ENCODE data around the gene STIP1. TPM values are rescaled to one million over a fixed set of nuclear protein-coding genes. Genes with fewer than 3 reads are reported as not detected.

STIP1 gene
- polyA plus RNA-seq, 1 donor, result 109 TPM

GRCh38 chr11:64178951-64179639 is 6.9 kb upstream of the STIP1 start:
- H3K27ac ChIP-seq (ENCODE audit: low read length), result no peak overlapping the region
- WGBS (ENCODE audit: insufficient coverage, low lambda C conversion rate), result 93% methylated on average over 3 of the region's 12 CpGs
- no peak overlapping the region for H3K4me3 ChIP-seq (ENCODE audit: low read length)
- H3K9me3 ChIP-seq (ENCODE audit: control insufficient read depth, low read depth, low read length), result no peaks in the 10 kb centered on the region
- no peak for DNase-seq
- H3K4me1 ChIP-seq (ENCODE audit: control insufficient read depth, insufficient read depth, low read length), result peaks cover 18% of the 10 kb centered on the region
- no peaks in the 10 kb centered on the region for H3K36me3 ChIP-seq (ENCODE audit: control insufficient read depth, insufficient read depth, low read length)
- no peaks in the 10 kb centered on the region for H3K27me3 ChIP-seq (ENCODE audit: control insufficient read depth, insufficient read depth, low read length)

- peak overlapping the region; percentile 50 for H3K27ac ChIP-seq (ENCODE audit: low read length)
- no peaks in the 10 kb centered on the region for H3K27me3 ChIP-seq (ENCODE audit: control insufficient read depth, insufficient read depth, low read length)
- H3K4me1 ChIP-seq (ENCODE audit: control insufficient read depth, insufficient read depth, low read length), result peaks cover 29% of the 10 kb centered on the region
- H3K4me3 ChIP-seq (ENCODE audit: low read length), result no peak overlapping the region
- H3K36me3 ChIP-seq (ENCODE audit: control insufficient read depth, insufficient read depth, low read length), result no peaks in the 10 kb centered on the region
- WGBS (ENCODE audit: insufficient coverage, low lambda C conversion rate), result no CpG with 5 or more reads among the region's 5 CpGs
- no peak for DNase-seq
- H3K9me3 ChIP-seq (ENCODE audit: control insufficient read depth, low read depth, low read length), result no peaks in the 10 kb centered on the region
Measured at GRCh38 chr11:64180891-64181290, 5.1 kb upstream of the STIP1 start.

DNA sequence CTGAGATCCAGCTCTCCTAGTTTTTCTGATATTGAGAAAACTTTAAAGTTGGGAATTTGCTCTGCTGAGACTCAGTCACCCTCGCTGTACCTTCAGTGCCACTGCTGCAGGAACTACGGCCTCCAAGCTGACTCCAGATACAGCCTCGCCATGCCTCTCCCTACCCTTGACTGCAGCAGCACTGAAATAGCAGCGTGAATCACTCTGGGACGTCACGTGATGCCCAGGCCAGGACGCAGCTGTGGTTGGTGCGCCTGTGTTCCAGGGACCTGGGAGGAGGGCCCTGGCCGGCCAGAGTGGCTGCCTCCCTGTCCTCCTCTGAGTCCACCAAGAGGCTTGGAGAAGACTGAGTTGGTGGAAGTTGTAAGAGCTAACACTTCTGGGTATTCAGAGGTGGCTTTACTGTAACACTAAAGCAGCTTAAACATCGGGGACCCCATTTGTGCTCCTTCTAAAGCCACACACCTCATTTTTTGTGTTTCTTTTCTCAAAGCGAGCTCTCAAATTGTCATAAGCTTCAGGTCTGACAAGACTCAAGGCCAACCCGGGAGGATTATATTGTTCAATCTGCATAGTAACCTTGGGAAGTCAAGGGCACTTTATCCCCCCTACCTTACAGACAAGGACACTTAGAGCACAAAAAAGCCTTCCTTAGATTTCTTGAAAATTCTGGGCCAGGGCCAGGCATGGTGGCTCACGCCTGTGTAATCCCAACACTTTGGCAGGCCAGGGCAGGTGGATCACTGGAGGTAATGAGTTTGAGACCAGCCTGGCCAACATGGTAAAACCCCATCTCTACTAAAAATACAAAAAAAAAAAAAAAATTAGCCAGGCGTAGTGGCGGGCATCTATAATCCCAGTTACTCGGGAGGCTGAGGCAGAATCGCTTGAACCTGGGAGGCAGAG is 4.2 kb upstream of the STIP1 start:
- Histone ChIP-seq H3K4me1 (ENCODE audit: control insufficient read depth, insufficient read depth, low read length) (peaks cover 29% of the 10 kb centered on the region), H3K9me3 (ENCODE audit: control insufficient read depth, low read depth, low read length) (no peaks in the 10 kb centered on the region), H3K36me3 (ENCODE audit: control insufficient read depth, insufficient read depth, low read length) (no peaks in the 10 kb centered on the region), H3K4me3 (ENCODE audit: low read length) (no peak overlapping the region), H3K27ac (ENCODE audit: low read length) (peak overlapping the region; percentile 50), H3K27me3 (ENCODE audit: control insufficient read depth, insufficient read depth, low read length) (no peaks in the 10 kb centered on the region)
- WGBS (ENCODE audit: insufficient coverage, low lambda C conversion rate), result no CpG with 5 or more reads among the region's 17 CpGs
- DNase-seq, result peak; percentile 90 to 92

GRCh38 chr11:64183890-64184289 is 2.1 kb upstream of the STIP1 start:
- no peak overlapping the region for H3K4me3 ChIP-seq (ENCODE audit: low read length)
- H3K36me3 ChIP-seq (ENCODE audit: control insufficient read depth, insufficient read depth, low read length), result peaks cover 4% of the 10 kb centered on the region
- no peaks in the 10 kb centered on the region for H3K27me3 ChIP-seq (ENCODE audit: control insufficient read depth, insufficient read depth, low read length)
- no peak overlapping the region for H3K27ac ChIP-seq (ENCODE audit: low read length)
- no peaks in the 10 kb centered on the region for H3K9me3 ChIP-seq (ENCODE audit: control insufficient read depth, low read depth, low read length)
- peaks cover 29% of the 10 kb centered on the region for H3K4me1 ChIP-seq (ENCODE audit: control insufficient read depth, insufficient read depth, low read length)
- no peak for DNase-seq
- WGBS (ENCODE audit: insufficient coverage, low lambda C conversion rate), result no CpG with 5 or more reads among the region's 7 CpGs

GRCh38 chr11:64185175-64185692 is 737 bp upstream of the STIP1 start:
- Histone ChIP-seq H3K27ac (ENCODE audit: low read length) (peak overlapping the region; percentile 98), H3K4me1 (ENCODE audit: control insufficient read depth, insufficient read depth, low read length) (peaks cover 29% of the 10 kb centered on the region), H3K9me3 (ENCODE audit: control insufficient read depth, low read depth, low read length) (no peaks in the 10 kb centered on the region), H3K4me3 (ENCODE audit: low read length) (peak overlapping the region; percentile 71), H3K36me3 (ENCODE audit: control insufficient read depth, insufficient read depth, low read length) (peaks cover 4% of the 10 kb centered on the region), H3K27me3 (ENCODE audit: control insufficient read depth, insufficient read depth, low read length) (no peaks in the 10 kb centered on the region)
- WGBS (ENCODE audit: insufficient coverage, low lambda C conversion rate), result no CpG with 5 or more reads among the region's 52 CpGs
- peak in 1 of 2 donors; percentile 71 for DNase-seq

DNA sequence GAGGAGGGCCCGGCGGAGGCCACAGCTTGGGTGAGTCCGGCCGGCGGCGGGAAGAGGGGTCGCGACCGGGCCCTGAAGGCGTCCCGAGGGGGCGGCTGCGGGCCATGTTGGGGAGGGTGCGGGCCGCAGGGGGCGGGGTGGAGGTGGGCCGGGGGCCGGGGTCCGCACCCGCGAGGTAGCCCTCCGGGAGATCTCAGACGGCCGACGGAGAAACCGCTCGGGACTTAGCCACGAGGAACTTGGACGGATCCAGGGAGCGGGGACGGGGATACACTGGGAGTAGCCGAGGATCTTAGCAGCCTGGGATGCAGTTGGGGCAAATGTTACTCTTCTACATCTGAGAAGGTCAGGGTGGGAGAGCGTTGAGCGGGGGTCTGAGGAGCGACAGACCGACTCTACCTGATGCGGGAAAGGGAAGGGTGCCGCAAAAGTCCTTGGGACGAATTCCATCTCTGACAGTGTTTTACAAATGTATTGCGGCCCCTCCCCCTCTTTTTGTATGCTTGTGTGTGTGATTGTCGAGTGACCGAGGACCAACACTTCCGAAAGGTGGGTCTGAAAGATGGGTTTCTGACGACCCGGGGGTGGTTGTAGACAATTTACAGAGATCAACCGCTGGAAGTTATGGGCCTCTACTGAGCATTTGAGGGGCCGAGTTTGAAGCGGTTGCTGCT is 658 bp downstream of the STIP1 start:
- no peaks in the 10 kb centered on the region for H3K9me3 ChIP-seq (ENCODE audit: control insufficient read depth, low read depth, low read length)
- H3K4me1 ChIP-seq (ENCODE audit: control insufficient read depth, insufficient read depth, low read length), result peaks cover 19% of the 10 kb centered on the region
- H3K4me3 ChIP-seq (ENCODE audit: low read length), result no peak overlapping the region
- peaks cover 4% of the 10 kb centered on the region for H3K36me3 ChIP-seq (ENCODE audit: control insufficient read depth, insufficient read depth, low read length)
- peak in 1 of 2 donors; percentile 56 for DNase-seq
- H3K27me3 ChIP-seq (ENCODE audit: control insufficient read depth, insufficient read depth, low read length), result no peaks in the 10 kb centered on the region
- H3K27ac ChIP-seq (ENCODE audit: low read length), result no peak overlapping the region
- no CpG with 5 or more reads among the region's 48 CpGs for WGBS (ENCODE audit: insufficient coverage, low lambda C conversion rate)

DNA sequence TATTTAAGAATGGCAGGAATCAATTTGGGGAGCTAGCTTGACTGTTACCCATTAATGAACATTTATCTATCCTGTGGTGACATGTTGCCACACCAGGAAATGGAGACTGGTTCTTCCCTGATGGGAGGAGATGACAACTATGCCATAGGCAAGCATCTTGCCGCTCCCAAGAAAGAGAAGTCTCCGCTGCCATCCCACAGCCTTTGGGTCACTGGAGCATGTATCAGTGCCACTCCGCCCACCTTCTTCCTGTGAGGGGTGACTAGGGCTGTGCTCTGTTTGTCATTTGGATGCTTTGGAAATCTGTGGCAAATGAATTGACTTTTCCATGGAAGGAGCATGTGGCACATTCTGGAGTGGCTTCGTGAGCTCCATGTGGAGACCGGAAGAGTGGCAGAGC is 6.5 kb downstream of the STIP1 start:
- peaks cover 54% of the 10 kb centered on the region for H3K36me3 ChIP-seq (ENCODE audit: control insufficient read depth, insufficient read depth, low read length)
- DNase-seq, result no peak
- WGBS (ENCODE audit: insufficient coverage, low lambda C conversion rate), result no CpG with 5 or more reads among the region's 5 CpGs

GRCh38 chr11:64196626-64197025 is 10.7 kb downstream of the STIP1 start:
- no peaks in the 10 kb centered on the region for H3K4me1 ChIP-seq (ENCODE audit: control insufficient read depth, insufficient read depth, low read length)
- H3K4me3 ChIP-seq (ENCODE audit: low read length), result no peak overlapping the region
- WGBS (ENCODE audit: insufficient coverage, low lambda C conversion rate), result no CpG with 5 or more reads among the region's 9 CpGs
- peaks cover 85% of the 10 kb centered on the region for H3K36me3 ChIP-seq (ENCODE audit: control insufficient read depth, insufficient read depth, low read length)
- no peaks in the 10 kb centered on the region for H3K9me3 ChIP-seq (ENCODE audit: control insufficient read depth, low read depth, low read length)
- H3K27ac ChIP-seq (ENCODE audit: low read length), result no peak overlapping the region
- no peaks in the 10 kb centered on the region for H3K27me3 ChIP-seq (ENCODE audit: control insufficient read depth, insufficient read depth, low read length)
- DNase-seq, result no peak

More for the DNA sequence above, 6.5 kb downstream of the STIP1 start:
- H3K27ac ChIP-seq (ENCODE audit: low read length), result no peak overlapping the region
- no peak overlapping the region for H3K4me3 ChIP-seq (ENCODE audit: low read length)
- no peaks in the 10 kb centered on the region for H3K27me3 ChIP-seq (ENCODE audit: control insufficient read depth, insufficient read depth, low read length)
- no peaks in the 10 kb centered on the region for H3K9me3 ChIP-seq (ENCODE audit: control insufficient read depth, low read depth, low read length)
- no peaks in the 10 kb centered on the region for H3K4me1 ChIP-seq (ENCODE audit: control insufficient read depth, insufficient read depth, low read length)

DNA sequence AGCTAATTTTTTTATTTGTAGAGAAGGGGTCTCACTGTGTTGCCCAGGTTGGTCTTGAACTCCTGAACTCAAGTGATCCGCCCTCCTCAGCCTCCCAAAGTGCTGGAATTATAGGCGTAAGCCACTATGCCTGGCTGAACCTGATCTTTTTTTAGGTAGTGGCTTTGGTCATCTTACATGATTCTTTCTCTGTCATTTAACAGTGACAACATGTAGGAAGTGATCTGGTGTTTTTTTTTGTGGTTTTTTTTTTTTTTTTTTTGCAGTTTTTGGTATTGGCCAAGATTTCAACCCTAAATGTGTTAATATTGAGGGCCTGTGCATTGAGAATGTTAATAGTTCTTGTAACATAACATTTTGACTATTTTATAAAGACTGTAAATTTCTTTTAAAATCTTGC is 12.5 kb downstream of the STIP1 start:
- Histone ChIP-seq H3K9me3 (ENCODE audit: control insufficient read depth, low read depth, low read length) (no peaks in the 10 kb centered on the region), H3K4me1 (ENCODE audit: control insufficient read depth, insufficient read depth, low read length) (no peaks in the 10 kb centered on the region), H3K36me3 (ENCODE audit: control insufficient read depth, insufficient read depth, low read length) (peaks cover 91% of the 10 kb centered on the region), H3K4me3 (ENCODE audit: low read length) (no peak overlapping the region), H3K27ac (ENCODE audit: low read length) (no peak overlapping the region), H3K27me3 (ENCODE audit: control insufficient read depth, insufficient read depth, low read length) (no peaks in the 10 kb centered on the region)
- no peak for DNase-seq
- no CpG with 5 or more reads among the region's 2 CpGs for WGBS (ENCODE audit: insufficient coverage, low lambda C conversion rate)

DNA sequence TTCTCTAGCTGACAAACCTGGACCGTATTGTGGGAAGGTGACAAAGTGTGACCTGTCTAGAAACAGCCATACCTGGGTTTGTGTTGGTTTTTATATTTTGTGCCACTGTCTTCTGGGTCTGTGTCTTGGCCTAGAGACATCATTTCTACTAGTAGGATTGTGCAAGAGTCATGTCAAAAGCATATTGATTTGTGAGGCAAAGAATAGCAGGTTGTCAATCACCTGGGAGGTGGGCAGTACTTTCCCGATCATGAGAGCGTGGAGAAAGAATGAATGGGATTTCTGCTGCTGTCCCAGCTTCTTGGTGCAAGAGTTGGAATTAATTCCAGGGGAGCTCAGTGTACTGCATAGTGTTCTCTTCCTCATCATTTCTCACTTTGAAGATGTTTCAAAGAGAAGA is 15.6 kb downstream of the STIP1 start:
- WGBS (ENCODE audit: insufficient coverage, low lambda C conversion rate), result no CpG with 5 or more reads among the region's 3 CpGs

More for the DNA sequence above, 15.6 kb downstream of the STIP1 start:
- Histone ChIP-seq H3K27me3 (ENCODE audit: control insufficient read depth, insufficient read depth, low read length) (no peaks in the 10 kb centered on the region), H3K36me3 (ENCODE audit: control insufficient read depth, insufficient read depth, low read length) (peaks cover 80% of the 10 kb centered on the region), H3K4me3 (ENCODE audit: low read length) (no peak overlapping the region), H3K4me1 (ENCODE audit: control insufficient read depth, insufficient read depth, low read length) (peaks cover 11% of the 10 kb centered on the region), H3K9me3 (ENCODE audit: control insufficient read depth, low read depth, low read length) (no peaks in the 10 kb centered on the region), H3K27ac (ENCODE audit: low read length) (no peak overlapping the region)
- DNase-seq, result no peak
